Cerebellar nuclear complex (tissue), 1 donor: ENCODE measurements around the gene GNAO1.

Source experiments
- DNase-seq, 2 experiments: peaks; one replicate each; lab custom pipeline; 2025; lab: John Stamatoyannopoulos, UW

Gene GNAO1

DNA sequence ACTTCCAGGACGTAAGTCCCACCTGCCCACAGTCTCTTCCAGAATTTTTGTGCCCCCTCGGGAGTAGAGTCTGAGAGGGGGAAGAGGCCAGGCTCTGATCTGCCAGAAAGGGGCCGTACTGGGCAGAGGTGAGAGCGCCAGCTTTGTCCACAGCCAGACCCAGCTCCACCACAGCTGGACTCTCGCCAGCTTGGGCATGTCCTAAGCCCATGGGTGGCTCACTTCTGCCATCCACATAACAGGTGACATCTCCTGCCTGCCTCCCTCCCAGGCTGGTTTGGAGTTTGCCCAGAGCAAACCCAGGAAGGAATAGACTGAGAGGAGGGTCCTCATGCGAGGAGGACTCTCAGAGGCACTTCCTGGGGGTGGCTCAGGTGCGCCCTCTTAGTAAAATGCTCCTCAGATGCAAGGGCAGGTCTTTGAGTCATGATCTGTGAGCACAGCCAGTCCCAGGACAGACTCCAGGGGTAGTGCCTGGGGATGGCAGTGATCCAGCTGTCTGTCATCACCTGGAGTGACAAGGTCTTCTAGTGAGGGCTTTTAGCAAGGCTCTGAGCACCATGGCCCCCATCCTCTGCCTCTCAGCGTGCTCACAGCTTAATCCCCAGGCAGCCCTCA is 144.9 kb downstream of the GNAO1 start:
- no peak for DNase-seq

DNA sequence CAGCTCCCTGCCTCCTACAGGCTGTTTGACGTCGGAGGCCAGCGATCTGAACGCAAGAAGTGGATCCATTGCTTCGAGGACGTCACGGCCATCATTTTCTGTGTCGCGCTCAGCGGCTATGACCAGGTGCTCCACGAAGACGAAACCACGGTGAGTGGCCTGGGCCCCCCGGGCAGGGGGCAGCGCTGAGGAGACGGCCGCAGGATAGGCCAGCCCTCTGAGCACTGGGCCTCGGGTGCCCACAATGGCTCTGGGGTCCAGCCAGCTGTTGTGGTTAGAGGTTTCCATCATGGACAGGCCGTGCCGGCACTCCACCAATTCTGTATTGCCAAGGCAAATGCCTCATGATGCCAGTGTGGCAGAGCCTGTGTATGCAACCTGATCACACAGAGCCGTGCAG is 145.4 kb downstream of the GNAO1 start:
- no peak for DNase-seq

DNA sequence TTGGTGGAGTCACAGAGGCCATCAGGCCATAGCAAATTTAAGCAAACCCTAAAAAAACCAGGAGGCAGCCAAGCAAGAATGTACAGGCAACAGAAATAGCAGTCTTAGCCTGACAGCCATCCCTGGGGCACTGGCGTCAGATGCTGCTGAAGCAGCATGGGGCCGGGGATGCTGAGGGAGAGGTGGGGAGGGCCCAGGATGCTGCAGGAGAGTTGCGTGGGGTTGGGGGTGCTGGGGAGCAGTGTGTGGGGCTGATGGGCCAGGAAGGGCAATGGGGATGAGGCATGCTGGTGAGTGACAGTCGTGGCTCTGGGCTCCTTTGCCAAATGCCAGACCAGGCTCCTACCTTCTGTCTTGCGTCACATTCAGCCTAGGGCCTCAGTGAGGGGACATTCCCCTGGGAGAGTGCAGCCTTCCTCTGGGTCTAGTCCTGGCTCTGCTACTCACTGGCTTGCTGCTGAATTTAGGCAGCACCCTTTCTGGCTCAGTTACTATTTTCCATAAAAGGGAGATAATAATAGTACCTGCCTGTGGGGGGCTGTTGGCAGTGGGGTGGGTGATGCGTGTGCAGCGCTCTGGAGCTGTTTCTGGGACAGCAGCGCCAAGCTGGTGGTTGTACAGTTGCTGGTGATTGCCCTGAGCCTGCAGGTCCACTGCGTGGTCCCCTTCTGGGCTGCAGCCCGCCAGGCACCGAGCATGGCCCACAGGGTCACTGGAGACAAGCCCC is 146.0 kb downstream of the GNAO1 start:
- no peak for DNase-seq

DNA sequence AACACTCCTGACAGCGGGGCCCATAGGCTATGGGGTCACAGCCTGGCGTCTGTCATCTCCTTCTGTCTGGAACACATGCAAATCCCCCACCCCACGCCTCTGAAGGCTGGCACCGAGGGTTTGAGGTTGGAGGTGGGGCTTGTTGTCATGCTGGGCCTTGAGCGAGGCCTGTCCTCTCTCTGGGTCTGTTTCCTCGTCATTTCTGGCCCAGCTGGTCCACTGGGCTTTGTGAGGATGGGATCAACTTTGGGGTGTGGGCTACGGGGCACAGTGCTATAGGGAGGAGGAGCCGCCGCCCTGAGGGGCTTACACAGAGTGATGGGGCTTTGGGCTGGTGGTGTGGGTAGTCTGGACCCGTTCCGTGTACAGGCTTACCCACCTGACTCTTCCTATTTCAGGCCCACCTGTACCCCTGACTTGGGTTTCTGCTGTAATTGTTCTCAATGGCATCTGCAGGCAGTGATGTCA is 146.6 kb downstream of the GNAO1 start:
- DNase-seq, result no peak

DNA sequence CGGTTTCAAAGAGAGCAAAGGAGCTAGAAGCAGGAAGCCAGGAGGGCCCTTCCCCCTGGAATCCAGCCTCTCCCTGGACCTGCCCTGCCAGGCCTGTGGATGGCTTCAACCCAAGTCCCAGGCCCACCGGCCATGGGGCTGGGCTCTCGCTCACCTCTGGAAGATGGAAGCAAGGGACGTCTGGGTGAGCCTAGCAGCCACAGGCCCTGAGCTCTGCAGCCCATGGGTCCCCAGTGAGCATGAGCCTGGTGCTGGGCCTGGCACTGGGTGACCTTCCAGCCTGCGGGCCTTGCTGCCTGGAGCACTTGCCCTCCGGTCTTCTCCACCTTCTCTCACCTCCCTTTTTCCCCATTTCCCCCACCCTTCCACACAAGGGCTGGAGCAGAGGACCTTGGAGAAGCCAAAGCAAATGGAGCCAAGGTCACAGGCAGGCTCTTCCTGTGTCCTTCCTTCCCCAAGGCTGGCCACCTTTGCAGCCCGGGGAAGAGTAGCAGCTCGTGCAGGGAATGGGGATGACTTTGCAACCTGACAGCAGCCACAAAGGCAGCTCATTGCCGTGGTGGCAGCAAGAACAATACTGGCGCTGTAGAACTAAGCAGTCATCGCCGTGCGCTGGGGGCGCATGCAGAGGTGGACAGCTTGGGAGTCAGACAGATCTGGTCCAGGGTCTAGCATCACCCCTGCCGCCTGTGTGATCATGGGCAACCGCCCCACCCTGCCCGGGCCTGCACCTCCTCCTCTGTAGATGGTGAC is 147.5 kb downstream of the GNAO1 start:
- no peak for DNase-seq

DNA sequence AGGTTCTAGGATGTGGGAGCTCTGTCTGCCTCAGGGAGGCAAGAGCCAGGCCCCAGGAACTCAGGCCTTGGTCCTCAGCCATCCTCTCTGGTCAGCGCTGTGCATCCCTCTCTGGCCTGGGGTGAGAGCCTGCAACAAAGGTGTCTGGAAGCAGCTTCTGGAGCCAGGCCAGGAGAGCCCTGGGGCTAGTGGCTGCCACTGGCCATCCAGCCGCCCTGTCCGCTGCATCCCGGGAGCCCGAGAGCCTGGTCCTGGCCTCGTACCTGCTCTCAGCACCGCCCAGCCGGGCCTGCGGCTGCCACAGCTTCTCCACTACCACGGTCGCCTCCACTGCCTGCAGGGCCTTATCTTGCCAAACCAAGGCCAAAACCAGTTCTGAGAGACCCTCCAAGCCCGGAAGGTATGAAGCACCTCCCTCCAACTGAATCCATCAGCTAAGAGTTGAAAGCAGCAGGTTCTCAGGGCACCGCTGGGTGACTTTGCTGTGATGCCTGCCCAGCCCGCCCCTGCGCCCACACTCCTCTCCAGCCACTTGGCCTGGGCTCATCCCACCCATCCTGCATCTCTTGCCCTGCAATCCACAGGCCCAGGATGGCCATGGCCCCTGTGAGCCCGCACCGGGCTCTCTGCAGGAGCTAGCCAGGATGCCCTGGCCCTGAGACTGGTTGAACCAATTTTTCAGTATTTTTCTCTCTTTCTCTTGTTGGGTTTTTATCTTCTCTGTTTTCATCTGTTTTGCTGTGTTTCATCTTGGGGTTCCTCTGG is 148.3 kb downstream of the GNAO1 start:
- DNase-seq, result no peak

DNA sequence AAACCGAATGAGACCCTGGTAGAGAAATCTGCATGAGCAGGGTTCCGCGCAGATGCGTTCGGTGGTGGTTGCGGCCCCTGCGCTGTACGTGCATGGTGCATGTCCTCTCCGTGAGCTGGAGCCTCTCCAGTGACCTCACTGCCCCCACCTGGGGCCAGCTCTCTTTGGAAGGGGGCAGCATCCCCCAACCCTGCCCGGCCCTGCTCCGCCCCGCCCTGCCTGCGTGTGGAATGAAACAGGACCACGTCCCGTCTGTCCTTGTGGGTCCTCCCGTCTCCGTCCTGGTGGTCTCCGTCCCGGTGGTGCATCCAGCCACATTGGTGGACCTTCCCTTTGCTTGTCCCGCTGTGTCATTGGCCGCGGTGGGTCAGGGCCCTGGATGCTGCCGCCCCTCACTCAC is 149.1 kb downstream of the GNAO1 start:
- no peak for DNase-seq

DNA sequence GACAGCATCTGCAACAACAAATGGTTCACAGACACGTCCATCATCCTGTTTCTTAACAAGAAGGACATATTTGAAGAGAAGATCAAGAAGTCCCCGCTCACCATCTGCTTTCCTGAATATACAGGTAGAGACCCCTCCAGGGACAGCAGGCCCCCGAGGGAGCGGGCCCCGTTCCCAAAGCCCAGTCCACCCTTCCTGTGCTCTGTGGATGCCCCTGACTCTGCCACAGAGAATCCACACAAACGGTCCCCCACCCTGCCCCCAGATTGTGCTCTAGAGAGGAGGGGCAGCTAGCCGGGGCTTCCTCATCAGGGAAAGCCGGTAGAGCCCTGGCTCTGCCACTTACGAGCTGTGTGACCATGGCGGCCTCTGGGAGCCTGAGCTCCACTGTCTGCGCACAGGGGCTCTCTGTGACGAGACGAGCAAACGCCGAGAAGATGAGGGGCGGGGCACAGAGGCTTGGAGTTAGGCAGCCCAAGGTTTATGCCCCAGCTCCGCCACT is 149.6 kb downstream of the GNAO1 start:
- no peak for DNase-seq

DNA sequence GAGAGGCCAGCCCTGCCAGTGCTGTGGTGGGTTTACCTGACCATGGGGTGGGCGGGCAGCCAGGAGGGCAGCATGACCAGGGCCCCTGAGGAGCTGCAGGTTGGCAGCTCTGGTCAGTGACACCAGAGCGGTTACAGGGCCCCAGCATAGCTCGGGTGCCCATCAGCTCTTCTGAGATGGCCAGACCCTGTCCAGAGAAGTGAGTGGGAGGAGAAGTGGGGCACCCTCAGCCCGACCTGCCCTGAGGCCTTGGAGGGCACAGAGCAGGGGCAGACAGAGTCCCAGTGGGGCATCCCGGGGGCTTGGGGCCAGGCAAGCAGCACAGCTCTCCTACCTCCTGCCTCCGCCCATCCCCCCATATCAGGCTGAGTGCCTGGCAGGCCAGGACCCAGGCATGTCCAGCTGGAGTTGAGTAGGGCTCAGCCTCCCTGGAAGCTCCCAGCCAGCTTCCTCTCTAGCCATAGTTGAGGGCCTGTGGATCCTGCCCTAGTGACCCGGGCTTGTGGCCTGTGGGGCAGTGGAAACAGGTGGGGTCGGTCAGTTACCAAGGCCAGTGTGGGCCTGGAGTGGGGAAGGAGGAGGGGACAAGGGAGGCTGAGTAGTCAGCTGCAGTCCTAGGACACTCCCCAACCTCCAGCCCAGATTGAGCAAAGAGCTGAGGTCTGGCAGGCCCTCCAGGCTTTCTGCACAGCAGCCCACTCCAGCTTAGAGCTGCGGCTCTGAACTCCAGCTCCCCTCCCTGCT is 150.5 kb downstream of the GNAO1 start:
- no peak for DNase-seq

DNA sequence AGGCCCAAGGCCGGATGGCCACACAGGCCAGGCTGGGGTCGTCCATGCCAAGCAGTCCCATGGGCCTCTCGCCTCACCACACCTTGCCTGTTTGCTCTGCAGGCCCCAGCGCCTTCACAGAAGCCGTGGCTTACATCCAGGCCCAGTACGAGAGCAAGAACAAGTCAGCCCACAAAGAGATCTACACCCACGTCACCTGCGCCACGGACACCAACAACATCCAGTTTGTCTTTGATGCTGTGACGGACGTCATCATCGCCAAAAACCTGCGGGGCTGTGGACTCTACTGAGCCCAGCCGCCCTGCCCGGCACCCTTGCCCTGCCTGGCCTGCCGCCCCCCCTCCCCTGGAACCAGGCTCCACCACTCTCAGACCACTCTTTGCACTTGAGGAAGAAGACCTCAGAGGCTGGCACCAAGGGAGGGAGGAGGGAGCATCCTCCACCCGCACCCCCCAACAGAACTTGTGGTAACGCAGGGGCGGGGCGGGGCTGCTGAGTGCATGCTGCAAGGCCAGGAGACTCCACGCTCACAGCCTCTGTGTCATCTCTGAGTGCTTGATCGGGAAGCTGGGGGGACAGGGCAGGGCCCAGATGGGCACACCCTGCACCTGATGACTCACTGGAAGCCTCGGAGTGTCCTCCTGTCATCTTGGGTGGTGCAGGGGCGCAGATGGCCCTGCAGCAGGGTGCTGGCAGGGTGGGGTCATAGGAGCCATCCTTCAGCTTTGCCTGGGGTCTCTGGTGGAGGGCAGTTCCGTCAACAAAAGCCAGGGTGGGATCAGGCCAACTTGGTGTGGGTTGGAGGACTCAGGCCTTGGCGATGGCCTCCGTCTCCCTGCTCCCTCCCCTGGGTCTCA is 152.6 kb downstream of the GNAO1 start:
- no peak for DNase-seq

DNA sequence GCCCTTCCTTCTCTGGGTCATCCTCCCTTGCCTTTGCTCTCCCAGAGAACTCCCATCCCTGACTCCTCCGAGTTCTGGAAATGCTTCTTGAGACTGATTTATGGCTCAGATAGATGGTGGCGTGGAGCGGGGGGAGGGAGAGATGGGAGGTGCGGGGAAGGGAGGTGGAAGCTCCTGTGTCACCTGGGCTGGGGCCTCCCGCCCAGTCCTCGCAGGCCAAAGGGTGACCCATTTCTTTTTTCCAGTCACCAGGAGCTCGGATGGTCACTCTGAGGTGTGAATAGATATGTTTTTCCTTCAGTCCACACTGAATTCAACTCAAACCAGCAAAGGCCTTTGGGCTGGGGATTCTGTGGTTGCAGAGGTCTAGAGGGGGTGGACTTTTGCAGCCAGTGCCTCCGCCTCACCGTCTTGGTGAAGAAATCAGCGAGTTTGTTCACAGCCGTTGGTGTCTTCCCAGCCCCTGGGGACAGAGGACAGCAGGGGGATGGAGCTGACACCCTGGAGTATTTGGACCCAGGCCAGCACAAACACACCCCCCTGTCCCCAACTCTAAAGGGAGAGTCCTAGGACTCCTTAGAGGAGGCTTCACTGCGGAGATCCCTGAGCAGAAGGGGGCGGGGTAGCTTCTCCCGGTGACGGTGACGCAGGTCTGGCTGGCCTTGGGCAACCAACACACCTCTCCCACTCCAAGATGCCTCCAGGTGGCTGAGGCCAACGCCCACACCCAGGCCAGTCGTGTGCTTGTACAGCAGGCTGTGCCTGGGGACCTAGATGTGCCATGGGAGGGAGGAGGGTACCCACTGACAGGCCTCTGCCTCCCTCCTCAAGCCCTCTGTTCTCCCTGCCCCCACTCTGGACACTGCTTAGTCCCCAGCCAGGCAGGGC is 153.5 kb downstream of the GNAO1 start:
- no peak for DNase-seq

DNA sequence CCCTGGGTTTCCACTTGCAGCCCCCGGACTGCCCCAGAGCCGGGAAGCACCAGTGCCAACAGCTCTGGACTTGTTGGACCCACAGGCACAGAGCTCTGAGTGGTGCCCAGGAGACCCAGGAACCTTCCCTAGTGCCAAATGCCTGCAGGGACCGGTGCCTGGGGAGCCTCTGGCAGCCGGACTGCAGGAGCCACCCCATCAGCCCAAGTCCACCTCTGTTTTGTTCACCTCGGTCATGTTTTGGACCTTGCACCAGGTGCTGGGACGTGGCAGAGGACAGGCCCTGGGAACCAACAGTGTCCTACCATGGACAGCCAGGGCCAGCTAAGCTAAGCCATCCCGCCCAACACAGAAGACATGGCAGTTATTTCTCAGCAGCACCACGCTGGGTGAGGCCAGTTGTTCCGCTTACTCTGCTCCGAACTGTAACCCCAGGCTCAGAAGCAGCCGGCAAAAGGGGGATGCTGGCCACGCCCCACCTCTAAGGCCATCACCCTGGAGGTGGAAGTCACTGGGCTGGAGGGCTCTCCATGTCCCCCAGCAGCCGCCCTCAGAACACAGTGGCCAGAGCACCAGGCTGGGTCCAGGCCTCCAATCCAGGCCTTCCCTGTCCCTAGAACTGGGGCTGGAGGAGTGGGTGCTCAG is 154.2 kb downstream of the GNAO1 start:
- DNase-seq, result no peak

DNA sequence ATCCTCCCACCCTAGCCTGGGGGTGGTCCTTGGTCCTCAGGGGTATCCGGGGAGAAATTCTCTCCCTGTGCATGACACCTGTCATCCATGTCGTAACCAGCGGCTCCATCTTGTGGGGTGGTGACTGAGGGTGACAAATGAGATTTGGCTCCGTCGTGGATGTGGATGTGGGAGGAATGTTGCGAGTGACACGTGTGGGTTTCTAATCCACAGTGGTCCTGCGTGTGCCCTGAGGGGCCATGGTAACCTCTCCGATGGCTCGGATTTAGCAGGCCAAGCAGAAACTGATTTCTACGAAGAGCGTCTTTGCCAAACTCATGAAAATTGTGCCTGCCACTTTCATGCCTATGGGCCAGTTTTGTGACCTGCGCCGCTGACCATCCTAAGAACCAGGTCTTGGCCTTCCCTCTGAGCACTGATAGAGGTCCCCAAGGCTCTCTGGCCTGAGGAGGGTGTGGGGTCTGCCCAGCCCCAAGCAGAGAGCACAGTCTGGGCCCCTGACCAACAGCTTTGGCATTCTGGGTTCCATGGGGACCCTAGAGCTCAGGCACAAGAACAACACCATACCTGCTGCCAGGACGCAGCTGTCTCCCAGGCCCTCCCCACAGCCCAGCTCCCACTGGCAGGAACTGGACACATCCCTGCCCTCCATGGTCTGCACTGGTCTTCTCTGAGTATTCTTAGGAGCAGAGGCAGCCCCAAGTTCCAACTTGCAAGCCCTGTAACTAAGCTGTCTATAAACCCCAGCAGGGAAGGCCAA is 155.0 kb downstream of the GNAO1 start:
- DNase-seq, result no peak

DNA sequence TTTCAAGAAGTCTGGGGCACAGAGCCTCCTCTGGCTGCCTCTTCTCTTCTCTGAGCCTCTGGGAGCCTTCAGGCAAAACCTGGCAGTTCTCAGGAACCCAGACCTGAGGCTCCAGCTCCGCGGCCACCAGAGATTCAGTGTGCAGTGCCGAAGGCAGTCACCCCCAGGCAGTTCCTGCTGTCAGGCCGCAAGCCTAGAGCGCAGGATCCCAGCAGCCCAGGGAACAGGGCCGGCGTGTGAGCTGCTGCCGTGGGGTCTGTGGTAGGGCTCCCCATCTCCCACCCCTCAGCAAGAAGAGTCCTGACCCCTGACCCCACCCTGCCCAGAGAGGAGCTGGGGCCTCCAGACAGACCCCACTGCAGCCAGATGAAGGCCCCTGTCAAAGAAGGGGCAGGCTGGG is 155.9 kb downstream of the GNAO1 start:
- DNase-seq, result no peak

DNA sequence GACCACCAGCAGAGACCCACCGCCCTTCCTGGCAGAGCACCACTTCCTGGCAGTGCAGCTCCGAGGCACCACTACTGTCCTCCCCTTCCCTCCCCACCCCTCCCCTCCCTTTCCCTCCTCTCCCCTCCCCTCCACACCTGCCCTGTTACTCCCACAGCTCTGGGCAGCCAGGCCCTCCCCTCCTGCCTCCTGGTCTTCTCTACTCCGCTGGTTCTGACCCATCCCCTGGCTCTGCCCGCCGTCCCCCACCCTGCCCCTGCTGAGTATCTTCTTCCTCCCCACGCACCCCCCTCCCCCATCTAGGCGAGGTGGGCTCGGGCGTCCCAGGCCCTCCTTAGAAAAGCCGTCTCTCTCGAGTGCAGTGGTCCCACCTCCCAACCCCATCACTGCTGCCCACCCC is 156.4 kb downstream of the GNAO1 start:
- DNase-seq, result no peak

DNA sequence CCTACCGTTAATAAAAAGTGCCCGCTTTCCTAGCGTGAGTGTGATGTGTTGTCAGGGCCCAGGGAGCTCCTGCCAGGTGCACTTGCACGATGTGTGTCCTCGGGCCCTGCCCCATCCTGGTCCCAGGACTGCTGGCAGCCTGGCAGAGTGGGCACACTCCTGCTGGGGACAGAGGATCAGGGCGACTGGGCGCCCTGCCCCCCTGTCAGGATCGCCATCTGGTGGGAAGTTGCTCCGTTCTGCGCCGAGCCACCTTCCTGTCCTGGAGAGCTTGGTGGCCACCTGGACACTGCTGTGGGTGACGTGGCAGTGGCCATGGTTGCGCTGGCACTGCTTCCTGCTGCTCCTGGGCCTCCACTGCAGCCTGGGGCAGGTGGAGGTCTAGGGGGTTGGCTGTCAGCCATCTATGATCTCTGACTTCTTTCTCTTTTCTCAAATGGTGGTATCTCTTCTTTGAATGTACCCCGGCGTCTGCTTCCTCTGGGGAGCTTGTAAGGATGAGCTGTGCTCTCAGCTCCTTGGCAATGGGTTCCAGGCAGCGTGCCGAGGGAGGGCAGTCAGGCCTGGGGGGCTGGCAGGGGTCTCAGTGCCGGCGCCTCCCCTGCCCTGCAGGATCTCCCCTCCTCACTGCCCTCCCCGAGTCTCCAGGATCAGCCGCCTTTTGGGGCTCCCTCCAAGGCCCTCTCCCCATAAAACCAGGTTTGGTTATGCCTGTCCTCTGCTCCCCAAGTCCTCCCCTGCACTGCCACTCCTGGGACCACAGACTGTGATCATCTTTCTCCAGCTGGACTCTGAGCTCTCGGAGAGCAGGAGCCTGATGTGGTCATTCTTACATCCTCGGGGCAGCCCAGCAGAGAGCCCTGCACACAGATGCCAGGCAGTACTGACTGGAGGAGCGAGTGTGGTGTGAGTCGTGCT is 157.1 kb downstream of the GNAO1 start:
- DNase-seq, result no peak

DNA sequence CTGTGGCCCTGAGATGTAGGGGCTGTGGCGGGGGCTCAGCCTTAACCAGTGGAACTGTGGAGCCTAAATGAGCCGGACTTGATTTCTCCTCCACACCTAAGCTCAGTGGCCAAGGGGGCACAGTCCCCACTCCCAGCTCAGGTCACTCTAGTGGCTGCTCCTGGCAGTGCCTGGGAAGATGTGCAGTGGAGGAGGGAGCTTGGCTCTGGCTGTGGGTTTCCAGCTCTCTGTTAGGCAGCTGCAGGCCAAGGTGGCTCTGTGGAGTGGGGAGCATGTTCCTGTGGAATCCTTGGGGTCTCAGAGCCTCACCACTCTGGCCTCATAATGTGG is 157.8 kb downstream of the GNAO1 start:
- DNase-seq, result no peak
